Mesothelial cell of epicardium (in vitro differentiated cells): ENCODE measurements around the gene IARS1. TPM values are rescaled to one million over a fixed set of nuclear protein-coding genes. Genes with fewer than 3 reads are reported as not detected.

Experiments used
- DNase-seq, 2 experiments: peaks; one replicate each; pipeline ENCODE4 v3.0.0; 2021; ENCODE audit warnings: low spot score in 2 of 2; ENCODE audit not compliant: unreplicated experiment in 2 of 2
- H3K27ac Mint-ChIP-seq: 2 replicates; pipeline ENCODE4 v1.8.0; 2021; ENCODE audit warnings: mixed read lengths
- H3K27me3 Mint-ChIP-seq: 2 replicates; pipeline ENCODE4 v1.8.0; 2021; ENCODE audit warnings: low read depth, mixed read lengths
- H3K36me3 Mint-ChIP-seq: 2 replicates; pipeline ENCODE4 v1.8.0; 2021; ENCODE audit warnings: mixed read lengths
- H3K4me1 Mint-ChIP-seq: 2 replicates; pipeline ENCODE4 v1.8.0; 2021; ENCODE audit warnings: mixed read lengths
- H3K4me3 Mint-ChIP-seq: 2 replicates; pipeline ENCODE4 v1.8.0; 2021; ENCODE audit warnings: mild to moderate bottlenecking, moderate library complexity, mixed read lengths
- H3K9me3 Mint-ChIP-seq: 2 replicates; pipeline ENCODE4 v1.8.0; 2021; ENCODE audit warnings: mixed read lengths
- microRNA-seq: library from miRNA; unstranded; fragments of <30 nt; microRNA quantifications from one replicate; pipeline ENCODE4 v1.2.0, GENCODE V29; 2021; ENCODE audit warnings: inconsistent platforms, mixed read lengths
- total RNA-seq: library from RNA; stranded (reverse); gene quantifications from 3 replicates; pipeline ENCODE4 v1.2.1, GENCODE V29; 2021
- TF ChIP-seq, protein P1 (sequence below): fragments of 200-600 bp; sonication (generic); IDR thresholded peaks from one replicate; pipeline ENCODE4 v1.5.0; 2021; ENCODE audit warnings: antibody characterized with exemption; ENCODE audit not compliant: unreplicated experiment

Gene IARS1
- total RNA-seq, 1 donor from 2014 or later: 117 TPM

GRCh38 chr9:92254381-92255337, 38.8 kb downstream of the IARS1 start:
- H3K9me3 Mint-ChIP-seq: no peaks in the 10 kb centered on the region
- no peak overlapping the region for H3K4me3 Mint-ChIP-seq
- no peak for DNase-seq
- no peaks in the 10 kb centered on the region for H3K4me1 Mint-ChIP-seq
- H3K27me3 Mint-ChIP-seq: no peaks in the 10 kb centered on the region
- TF ChIP-seq, protein P1, sequence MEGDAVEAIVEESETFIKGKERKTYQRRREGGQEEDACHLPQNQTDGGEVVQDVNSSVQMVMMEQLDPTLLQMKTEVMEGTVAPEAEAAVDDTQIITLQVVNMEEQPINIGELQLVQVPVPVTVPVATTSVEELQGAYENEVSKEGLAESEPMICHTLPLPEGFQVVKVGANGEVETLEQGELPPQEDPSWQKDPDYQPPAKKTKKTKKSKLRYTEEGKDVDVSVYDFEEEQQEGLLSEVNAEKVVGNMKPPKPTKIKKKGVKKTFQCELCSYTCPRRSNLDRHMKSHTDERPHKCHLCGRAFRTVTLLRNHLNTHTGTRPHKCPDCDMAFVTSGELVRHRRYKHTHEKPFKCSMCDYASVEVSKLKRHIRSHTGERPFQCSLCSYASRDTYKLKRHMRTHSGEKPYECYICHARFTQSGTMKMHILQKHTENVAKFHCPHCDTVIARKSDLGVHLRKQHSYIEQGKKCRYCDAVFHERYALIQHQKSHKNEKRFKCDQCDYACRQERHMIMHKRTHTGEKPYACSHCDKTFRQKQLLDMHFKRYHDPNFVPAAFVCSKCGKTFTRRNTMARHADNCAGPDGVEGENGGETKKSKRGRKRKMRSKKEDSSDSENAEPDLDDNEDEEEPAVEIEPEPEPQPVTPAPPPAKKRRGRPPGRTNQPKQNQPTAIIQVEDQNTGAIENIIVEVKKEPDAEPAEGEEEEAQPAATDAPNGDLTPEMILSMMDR: no peak
- peaks cover 35% of the 10 kb centered on the region for H3K36me3 Mint-ChIP-seq
- no peak overlapping the region for H3K27ac Mint-ChIP-seq

DNA sequence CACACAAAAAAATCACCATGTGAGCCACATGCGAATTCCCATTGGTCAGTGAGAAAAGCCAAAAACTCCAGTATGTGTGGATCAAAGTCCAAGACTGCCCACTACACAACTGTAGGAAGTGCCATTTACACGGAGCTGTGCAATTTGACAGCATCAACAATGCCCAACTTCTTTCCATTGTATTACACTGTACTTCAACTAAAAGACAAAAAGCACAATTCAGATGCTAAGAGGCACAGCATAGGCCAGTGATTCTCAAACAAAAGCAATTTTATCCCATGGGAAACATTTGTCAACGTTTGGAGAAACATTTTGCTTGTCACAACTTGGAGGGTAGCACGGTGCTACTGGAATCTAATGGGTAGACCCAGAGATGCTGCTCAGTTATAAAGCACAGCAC, 39.8 kb downstream of the IARS1 start:
- DNase-seq: no peak
- H3K4me3 Mint-ChIP-seq: no peak overlapping the region
- H3K9me3 Mint-ChIP-seq: no peaks in the 10 kb centered on the region
- TF ChIP-seq, protein P1: no peak
- no peak overlapping the region for H3K27ac Mint-ChIP-seq
- H3K4me1 Mint-ChIP-seq: no peaks in the 10 kb centered on the region
- H3K27me3 Mint-ChIP-seq: no peaks in the 10 kb centered on the region
- H3K36me3 Mint-ChIP-seq: peaks cover 35% of the 10 kb centered on the region

DNA sequence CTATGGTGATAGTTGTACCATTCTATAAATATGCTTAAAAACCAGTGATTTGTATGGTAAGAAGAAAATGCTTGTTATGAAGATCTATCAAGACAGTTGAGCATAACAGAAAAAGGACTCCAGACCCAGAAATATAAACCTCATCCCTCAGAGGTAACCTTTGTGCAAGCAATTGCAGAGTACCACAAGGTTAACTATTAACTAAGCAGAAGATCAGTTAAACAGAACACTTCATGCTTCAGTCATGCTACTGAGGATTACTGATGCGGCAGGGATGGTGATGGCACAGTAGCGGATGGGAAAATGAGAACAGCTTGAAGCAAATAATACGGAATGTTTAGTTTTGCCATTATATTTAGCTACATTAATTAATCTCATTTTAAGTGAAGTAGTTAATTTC, 45.5 kb downstream of the IARS1 start:
- no peak overlapping the region for H3K4me3 Mint-ChIP-seq
- H3K4me1 Mint-ChIP-seq: no peaks in the 10 kb centered on the region
- H3K9me3 Mint-ChIP-seq: no peaks in the 10 kb centered on the region
- TF ChIP-seq, protein P1: no peak
- peaks cover 32% of the 10 kb centered on the region for H3K36me3 Mint-ChIP-seq
- H3K27ac Mint-ChIP-seq: no peak overlapping the region
- DNase-seq: no peak
- no peaks in the 10 kb centered on the region for H3K27me3 Mint-ChIP-seq

DNA sequence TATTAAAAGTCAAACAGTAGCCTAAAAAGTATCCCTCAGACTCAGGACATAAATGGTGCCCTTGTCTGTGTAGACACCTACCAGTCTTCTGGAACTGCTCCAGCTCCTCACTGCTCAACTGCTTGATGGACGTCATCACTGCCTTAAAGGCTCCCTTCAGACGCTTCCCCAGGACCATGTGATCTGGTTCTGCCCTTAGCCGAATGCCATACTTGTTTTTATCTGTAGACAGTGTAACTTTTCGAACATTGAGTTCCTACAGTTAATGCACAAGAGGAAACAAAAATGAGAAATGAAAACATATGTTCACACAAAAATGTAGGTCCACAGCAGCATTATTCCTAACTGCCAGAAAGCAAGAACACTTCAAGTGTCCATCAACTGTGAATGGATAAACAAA, 46.2 kb downstream of the IARS1 start:
- H3K9me3 Mint-ChIP-seq: no peaks in the 10 kb centered on the region
- H3K27me3 Mint-ChIP-seq: no peaks in the 10 kb centered on the region
- no peak for DNase-seq
- no peak overlapping the region for H3K27ac Mint-ChIP-seq
- TF ChIP-seq, protein P1: no peak
- no peak overlapping the region for H3K4me3 Mint-ChIP-seq
- H3K4me1 Mint-ChIP-seq: no peaks in the 10 kb centered on the region
- H3K36me3 Mint-ChIP-seq: peaks cover 29% of the 10 kb centered on the region

DNA sequence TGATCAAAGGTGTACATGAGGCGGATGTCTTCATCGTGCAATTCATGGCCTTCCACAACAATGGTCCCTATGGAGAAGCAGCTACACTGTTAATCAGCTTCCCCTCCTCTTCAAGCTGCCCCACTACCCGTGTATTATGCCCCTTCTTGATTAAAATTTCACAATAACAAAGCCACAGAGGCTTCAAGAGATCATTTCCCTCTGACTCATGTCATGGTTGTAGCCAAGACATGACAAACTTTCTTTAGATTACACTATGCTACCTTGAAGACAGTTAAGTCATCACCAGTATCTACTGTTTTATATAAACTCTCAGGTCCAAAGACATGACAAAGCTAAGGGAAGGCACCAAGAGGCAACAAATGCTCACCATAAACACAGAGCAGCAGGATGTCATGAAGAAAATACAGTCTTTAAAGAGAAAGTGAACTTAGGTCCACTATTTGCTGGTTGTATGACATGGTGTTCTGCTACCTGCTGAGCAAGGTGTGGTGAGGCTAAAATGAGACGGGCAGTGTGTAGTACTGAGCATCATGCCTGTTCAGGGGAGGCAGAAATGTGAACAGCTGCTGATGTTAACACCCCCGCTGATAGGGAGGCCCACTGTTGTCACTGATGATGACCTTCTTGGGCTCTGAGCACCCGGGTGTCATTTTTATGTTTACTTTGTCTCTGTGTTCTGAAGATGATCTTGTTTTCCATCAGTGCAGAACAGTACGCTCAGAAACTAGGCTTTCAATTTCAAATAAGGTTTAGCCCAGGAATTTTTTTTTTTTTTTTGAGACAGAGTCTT, 48.3 kb downstream of the IARS1 start:
- H3K27ac Mint-ChIP-seq: no peak overlapping the region
- no peaks in the 10 kb centered on the region for H3K27me3 Mint-ChIP-seq
- H3K9me3 Mint-ChIP-seq: no peaks in the 10 kb centered on the region
- DNase-seq: no peak
- peaks cover 37% of the 10 kb centered on the region for H3K36me3 Mint-ChIP-seq
- no peak overlapping the region for H3K4me3 Mint-ChIP-seq
- no peaks in the 10 kb centered on the region for H3K4me1 Mint-ChIP-seq
- TF ChIP-seq, protein P1: no peak

Small RNA genes within 50 kb of the gene (microRNA-seq; reads per million reads assigned to microRNA genes)
- gene MIR3651: 5.6 reads per million, percentile 22 among the genes with 10 or more reads in this experiment

Other genes starting within 250 kb of the IARS1 start
- gene SPTLC1, start 178.3 kb downstream of the IARS1 start, total RNA-seq: 74.6 to 77.7 TPM (median 77.7 TPM) in 3 replicates
- gene NOL8, start 31.7 kb upstream of the IARS1 start, total RNA-seq: 39.0 to 43.4 TPM (median 42.7 TPM) in 3 replicates
- 6.0 to 7.8 TPM (median 7.4 TPM) in 3 replicates for gene CENPP, start 32.3 kb upstream of the IARS1 start, total RNA-seq
- gene OGN, start 110.9 kb upstream of the IARS1 start, total RNA-seq: 2.2 to 3.1 TPM (median 2.6 TPM) in 3 replicates
- gene OMD, start 130.8 kb upstream of the IARS1 start, total RNA-seq: not detected in 3 replicates
- 0.63 to 0.86 TPM (median 0.63 TPM) in 3 replicates for gene ASPN, start 188.8 kb upstream of the IARS1 start, total RNA-seq
- gene ECM2, start 242.3 kb upstream of the IARS1 start, total RNA-seq: 0.16 to 0.20 TPM in 2 of 3 replicates, not detected in the other